ENCODE results near the gene SLC36A4.
"Not testable (repeated sequence)": the region's sequence is repeated elsewhere in the genome, so short reads cannot be mapped to it uniquely, and the experiment has no call there.

SLC36A4 gene

DNA sequence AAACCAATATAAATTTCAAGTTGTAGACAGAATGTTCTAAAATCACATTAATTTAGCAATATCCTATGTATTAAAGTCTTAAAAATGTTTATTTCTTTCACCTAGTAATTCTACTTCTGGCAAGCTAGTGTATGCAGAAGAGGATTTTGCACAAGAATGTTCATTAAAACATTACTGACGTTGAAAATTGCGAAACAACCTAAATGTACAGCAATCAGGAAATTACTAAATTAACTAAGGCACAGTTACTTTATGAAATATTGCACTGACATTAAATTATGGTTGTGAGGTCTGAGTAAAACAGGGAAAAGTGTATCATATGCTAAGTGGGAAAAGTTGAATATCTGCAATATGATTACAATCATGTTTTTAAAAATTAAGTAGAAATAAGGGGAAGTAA, 4.1 kb downstream of the SLC36A4 start:
- DNase-seq = no peak

DNA sequence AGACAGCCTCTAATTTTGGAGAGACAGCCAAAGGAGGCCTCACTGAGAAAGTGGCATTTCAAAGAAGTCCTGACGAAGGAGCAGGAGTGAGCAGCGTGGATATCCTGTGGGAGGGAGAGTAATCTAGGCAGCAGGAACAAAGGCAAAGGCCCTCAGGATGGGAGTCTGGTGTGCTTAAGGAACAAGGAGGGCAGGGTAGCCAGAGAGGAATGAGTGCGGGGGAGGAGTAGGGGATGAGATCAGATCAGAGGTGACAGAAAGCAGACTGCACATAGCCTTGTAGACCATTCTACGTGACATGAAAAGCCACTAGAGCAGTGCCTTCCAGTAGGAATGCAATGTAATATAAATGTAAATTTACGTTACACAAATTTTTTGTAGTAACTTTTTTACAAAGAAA, 5.6 kb downstream of the SLC36A4 start:
- no peak for DNase-seq

GRCh38 chr11:93189462-93189861, 8.3 kb downstream of the SLC36A4 start:
- DNase-seq = no peak

DNA sequence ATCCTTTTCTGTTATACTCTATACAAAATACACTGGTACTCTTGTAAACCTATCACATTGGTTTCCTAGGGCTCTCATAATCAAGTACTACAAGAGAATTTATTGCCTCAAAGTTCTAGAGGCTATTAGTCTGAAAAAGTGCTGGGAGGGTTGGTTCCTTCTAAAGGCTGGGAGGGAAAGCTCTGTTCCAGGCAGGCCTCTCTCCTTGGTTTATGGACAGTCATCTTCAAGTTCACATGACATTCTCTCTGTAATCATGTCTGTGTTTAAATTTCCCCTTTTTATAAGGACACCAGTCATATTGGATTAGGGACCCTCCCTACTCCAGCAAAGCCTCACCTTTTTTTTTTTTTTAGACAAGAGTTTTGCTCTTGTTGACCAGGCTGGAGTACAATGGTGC, 9.1 kb downstream of the SLC36A4 start:
- no peak for DNase-seq

GRCh38 chr11:93187290-93187689, 10.5 kb downstream of the SLC36A4 start:
- DNase-seq = no peak

GRCh38 chr11:93177891-93178290, 19.9 kb downstream of the SLC36A4 start:
- DNase-seq = not testable (repeated sequence)

- DNase-seq = peak in 1 of 2 experiments; percentile 22
These were observed 27.7 kb downstream of the SLC36A4 start for GRCh38 chr11:93169950-93170561.

- DNase-seq = no peak
These were observed 28.6 kb downstream of the SLC36A4 start for GRCh38 chr11:93169143-93169542.

DNA sequence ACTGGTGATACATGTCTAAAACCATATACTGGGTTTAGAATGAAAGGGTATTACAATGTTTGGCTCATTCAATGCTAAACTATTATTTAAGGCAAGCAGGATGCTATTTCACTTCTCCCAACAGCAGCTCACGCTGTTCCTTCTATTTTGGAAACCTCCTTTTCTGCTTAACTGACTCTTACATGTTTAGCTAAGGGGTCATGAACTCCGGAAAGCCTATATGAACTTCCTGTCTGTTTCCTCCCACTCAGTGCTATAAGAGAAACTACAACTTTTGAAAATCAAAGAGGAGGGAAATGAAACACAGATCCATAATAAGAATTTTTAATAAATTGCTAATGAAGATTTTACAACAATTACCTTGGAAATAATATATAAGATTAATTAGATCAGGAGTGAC, 30.9 kb downstream of the SLC36A4 start:
- no peak for DNase-seq

DNA sequence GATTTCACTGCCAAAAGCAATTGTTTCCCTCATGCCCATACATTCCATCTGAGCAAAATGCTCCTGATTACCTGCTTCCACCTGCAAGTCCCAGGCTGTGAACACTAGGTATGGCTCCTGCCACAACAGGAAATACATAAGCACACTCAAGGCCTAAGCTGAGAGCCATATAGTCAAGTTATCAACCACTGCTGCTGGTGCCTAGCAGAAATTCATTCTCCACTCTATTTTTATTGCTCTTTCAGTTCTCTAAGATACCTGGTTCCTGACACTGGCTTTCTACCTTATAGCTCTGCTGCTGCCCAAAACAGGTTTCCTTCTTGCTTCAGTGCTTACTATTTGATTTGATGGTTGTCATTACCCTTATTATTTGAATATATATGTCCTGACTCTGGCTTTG, 31.6 kb downstream of the SLC36A4 start:
- no peak for DNase-seq

GRCh38 chr11:93160808-93161207, 37.0 kb downstream of the SLC36A4 start:
- no peak for DNase-seq

DNA sequence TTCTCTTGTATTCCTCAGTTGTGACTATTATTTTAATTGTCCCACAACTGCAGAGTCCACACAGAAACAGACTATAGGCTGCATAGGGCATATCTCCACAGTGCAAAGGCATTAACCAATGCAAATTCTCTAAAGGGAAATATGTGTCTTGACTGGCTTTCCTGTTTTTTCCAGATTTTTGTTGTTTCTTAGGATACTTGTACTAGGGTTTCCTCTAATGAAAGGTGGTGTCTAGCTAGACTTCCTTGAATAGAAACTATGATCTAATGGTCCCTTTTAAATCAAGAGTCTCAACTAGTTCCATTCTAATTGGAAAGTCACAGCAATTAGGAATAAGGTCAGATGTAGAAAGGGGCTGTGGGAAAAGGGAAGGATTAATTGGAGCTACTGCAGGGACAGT, 37.6 kb downstream of the SLC36A4 start:
- DNase-seq = no peak

DNA sequence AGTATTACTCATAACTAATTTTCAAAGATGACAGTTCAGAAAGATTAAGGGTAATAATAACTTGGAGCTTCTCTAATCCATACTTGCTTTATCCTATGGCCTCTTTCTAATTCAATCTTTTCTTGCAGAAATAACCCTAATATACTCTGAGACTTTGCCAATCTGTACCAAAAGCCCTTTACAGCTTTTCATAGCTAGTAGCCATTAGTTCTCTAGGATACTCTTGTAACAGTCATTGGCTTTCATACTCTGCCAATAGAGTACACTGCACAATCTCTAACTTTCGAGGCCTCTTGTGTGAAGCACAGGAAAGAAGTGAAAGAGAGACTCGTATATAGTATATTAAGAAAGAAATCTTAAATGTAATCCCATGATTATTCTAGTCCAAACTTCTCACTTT, 38.1 kb downstream of the SLC36A4 start:
- DNase-seq = no peak

DNA sequence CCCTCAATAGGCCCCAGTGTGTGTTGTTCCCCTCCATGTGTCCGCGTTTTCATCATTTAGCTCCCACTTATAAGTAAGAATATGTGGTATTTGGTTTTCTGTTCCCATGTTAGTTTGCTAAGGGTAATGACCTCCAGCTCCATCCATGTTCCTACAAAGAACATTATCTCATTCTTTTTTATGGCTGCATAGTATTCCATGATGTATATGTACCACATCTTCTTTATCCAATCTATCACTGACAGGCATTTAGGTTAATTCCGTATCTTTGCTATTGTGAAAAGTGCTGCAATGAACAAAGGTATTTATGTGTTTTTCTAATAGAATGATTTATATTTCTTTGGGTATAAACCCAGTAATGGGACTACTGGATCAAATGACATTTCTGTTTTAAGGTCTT, 42.1 kb downstream of the SLC36A4 start:
- DNase-seq = no peak

DNA sequence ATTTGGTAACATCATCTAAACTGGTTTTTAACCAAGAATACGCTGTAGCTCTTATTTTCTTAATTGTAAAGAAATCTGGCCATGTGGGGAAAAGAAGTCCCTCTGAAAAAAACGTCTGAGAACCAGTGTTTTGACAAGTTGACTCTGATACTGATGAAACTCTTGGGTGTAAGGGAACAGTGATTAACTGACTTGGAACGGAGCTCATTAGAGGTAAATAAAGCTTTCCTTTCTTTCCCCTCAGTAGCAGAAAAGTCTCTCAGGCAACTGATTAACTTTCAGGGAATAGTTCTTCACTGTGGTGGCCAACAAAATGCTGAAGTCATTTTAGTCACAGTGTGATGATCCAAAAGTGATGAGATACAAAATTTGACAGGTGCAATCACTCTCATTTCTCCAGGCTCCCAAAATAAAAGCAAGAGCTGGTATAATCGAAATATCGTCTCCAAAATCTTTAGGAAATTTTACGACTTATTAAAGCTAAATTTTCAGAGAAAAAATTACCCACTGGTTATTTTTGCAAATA, 52.3 kb downstream of the SLC36A4 start:
- DNase-seq = no peak

- DNase-seq = no peak
These were observed 54.0 kb downstream of the SLC36A4 start for GRCh38 chr11:93143800-93144199.

DNA sequence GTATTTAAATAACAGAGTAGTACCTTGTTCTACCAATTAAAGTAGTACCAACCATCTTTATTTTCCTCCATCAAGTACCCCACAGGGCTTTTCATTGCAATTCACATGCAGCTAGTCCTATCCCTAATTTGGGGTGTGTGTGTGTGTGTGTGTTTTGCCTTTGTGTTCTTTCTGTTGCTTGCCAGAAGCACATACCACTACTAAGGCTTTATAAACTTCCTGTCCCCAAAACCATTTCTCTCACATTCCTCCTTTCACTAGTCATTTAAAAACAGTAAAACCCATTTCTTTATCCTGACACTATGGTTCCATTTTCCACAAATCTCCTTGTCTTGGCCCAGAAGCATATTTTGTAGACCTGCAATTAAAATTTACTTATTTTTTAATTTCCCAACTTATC, 54.6 kb downstream of the SLC36A4 start:
- no peak for DNase-seq

GRCh38 chr11:93133488-93134109, 64.2 kb downstream of the SLC36A4 start:
- no peak for DNase-seq

DNA sequence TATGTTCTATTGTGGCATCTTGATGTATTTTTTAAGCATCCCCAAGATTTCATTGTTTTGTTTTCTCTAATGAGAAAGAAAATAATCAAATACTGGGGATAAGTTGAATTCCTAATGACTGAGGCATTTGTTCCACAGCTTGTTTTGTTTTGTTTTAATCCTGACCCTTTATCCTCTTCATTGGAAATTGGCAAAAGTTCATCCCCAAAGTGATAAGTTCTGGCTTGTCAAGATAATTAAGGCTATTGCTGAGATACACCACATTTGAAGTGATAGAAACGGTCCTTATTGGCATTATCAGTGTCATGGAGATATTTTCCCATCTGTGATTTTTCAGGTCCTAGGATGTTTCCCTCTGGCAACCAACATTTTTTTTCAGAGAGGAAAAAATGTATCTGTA, 65.0 kb downstream of the SLC36A4 start:
- no peak for DNase-seq

GRCh38 chr11:93131709-93132108, 66.1 kb downstream of the SLC36A4 start:
- peak; percentile 26 to 56 for DNase-seq

DNA sequence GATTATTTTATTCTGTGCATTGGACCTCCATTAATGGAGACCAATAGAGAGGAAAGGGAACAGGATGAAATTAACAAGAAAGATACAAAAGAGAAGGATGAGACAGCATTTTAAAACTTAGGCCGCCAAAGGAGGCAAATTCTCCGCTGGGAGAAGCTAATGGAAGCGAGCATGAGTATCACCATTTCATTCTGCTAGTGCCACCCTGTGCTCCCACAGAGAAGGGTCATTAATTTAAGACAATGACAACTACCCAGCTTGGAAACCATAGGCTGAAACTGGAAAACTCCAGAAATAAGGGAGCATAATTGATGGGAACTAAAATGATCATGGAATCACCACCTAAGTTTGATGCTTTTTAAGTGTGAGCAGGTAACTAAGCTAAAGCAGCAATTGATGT, 69.2 kb downstream of the SLC36A4 start:
- no peak for DNase-seq

- DNase-seq = no peak
These were observed 74.4 kb downstream of the SLC36A4 start for GRCh38 chr11:93123351-93123898.

- DNase-seq = no peak
These were observed 75.1 kb downstream of the SLC36A4 start for GRCh38 chr11:93122535-93123235.

GRCh38 chr11:93118276-93118675, 79.5 kb downstream of the SLC36A4 start:
- DNase-seq = no peak

All from NCI-H524 (cell line).